ENCODE measurements around the gene TTC7B. TPM values are rescaled to one million over a fixed set of nuclear protein-coding genes. Genes with fewer than 3 reads are reported as not detected.

The TTC7B gene
- total and polyA plus RNA-seq, 2 of the 13 experiments (the other 11 are each of a cell fraction or from before 2014, with no cell fraction given) = 1.3 to 3.2 TPM

DNA sequence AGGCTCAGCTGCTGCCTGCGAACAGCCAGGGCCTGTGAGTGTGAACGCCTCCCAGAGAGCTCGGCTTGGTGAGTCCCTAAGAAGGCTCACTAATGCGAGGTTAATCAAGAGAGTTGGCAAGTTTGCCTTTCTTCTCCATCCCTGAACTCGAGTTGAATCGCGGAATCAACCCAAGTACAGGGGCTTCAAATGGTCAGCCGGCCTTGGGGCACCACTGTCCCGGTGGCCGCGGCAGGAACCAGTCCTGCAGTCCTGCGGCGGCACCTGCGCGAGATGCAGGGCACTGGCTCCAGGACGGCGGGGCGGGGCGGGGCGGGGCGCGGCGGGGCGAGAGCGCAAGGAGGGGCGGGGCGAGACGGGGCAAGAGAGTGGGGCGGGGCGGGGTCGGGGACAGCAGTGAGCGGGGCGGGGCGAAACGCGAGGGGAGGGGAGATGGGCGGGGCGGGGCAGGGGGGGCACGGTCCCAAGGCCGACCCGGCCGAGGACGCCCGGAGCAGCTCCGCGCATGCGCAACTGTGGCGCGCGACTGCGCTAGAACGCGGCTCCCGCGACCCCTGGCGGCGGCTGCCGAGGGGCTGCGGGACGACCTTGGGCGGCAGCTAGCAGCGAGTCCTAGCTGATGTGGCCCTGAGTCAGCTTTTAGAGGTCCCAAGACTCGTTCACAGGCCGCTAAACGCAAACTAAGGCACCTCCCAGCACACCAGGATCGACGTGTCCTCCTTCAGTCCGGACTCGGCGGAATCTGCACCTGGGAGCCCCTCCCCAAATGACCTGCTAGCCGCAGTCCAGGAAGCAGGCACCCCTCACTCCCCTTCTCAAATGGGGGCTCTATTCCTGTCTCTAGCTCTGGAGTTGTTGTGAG lies 58.0 kb downstream of the TTC7B start:
- ATAC-seq (peak; percentile 95), DNase-seq (ENCODE audit: low spot score) (peak; percentile 79), FAIRE-seq (no peak)
- BruUV-seq (replicated peaks) = no TSS peak
- peaks cover 2% of the 10 kb centered on the region; the same call in 1 of the 2 replicates for H3K9me3 ChIP-seq (ENCODE audit: low read length)
- ChIA-PET POLR2A (interaction anchor here (1.2 to 1.5 kb wide), 2 partner anchors 245 to 413 kb away, joined by 3 to 4 read pairs; no protein-coding TSS in a partner anchor), CTCF (ENCODE audit: low intra/inter-chr PET ratio, low total read pairs) (interaction anchor here (1.3 kb wide), 1 partner anchor 359 kb away, joined by 11 read pairs; no protein-coding TSS in a partner anchor)
- peak overlapping the region; percentile 59 for H3K27ac ChIP-seq (ENCODE audit: extremely low read length, insufficient read depth, low read length)
- intact Hi-C loops (cut with micrococcal nuclease; ENCODE audit: unreplicated experiment) (loop anchor here (5.0 kb wide), 2 partner anchors 361 to 456 kb away; partner anchors contain the start of gene CALM1), in situ Hi-C loops (cut with HindIII; ENCODE audit: extremely low pct_ligation_motif_present, low pct_unique_long_range_greater_than_20kb) (no loop called here)
- peak overlapping the region; percentile 100 for H3K4me2 ChIP-seq (ENCODE audit: low read depth, low read length)
- H3K79me2 ChIP-seq (ENCODE audit: insufficient read depth, low read length) = no peaks in the 10 kb centered on the region
- peaks cover 15% of the 10 kb centered on the region for H3K4me1 ChIP-seq (ENCODE audit: insufficient read depth, low read length)
- WGBS (ENCODE audit: low lambda C conversion rate) = 8% methylated on average over 33 of the region's 71 CpGs
- H3K27me3 ChIP-seq (ENCODE audit: control insufficient read depth in 1 of 2, insufficient read depth in 2 of 2, low read length in 2 of 2) = no peaks in the 10 kb centered on the region
- H3K9ac ChIP-seq (ENCODE audit: insufficient read depth, low read depth, low read length) = peak overlapping the region; percentile 93
- H2AFZ ChIP-seq (ENCODE audit: low read length) = peak overlapping the region; percentile 84
- peak overlapping the region; percentile 53 to 85 (median 63); a peak in 5 of 6 replicates for H3K4me3 ChIP-seq (replicated peaks in 1 of 3; ENCODE audit: insufficient read depth in 1 of 3, low read depth in 2 of 3, low read length in 3 of 3)
- no peaks in the 10 kb centered on the region for H4K20me1 ChIP-seq (ENCODE audit: insufficient read depth, low read length)
- no peaks in the 10 kb centered on the region for H3K36me3 ChIP-seq (replicated peaks in 1 of 2; ENCODE audit: control insufficient read depth in 1 of 2, insufficient read depth in 2 of 2, low read length in 2 of 2)
- TF ChIP-seq SP4 (CRISPR knock-in tag; IDR thresholded peaks at IDR 0.05) (peak; percentile 48; the same call in 1 of the 2 replicates), HOXD1 (CRISPR knock-in tag; IDR thresholded peaks at IDR 0.05) (no peak), FOXA3 (CRISPR knock-in tag; IDR thresholded peaks at IDR 0.05) (0 out of 2 replicates have a peak, but pooled peaks have one; percentile 5), ZMAT3 (CRISPR knock-in tag; conservative IDR thresholded peaks at IDR 0.05) (0 out of 2 replicates have a peak, but pooled peaks have one; percentile 62), LCORL (IDR thresholded peaks at IDR 0.05) (no peak), LCORL (CRISPR knock-in tag; IDR thresholded peaks at IDR 0.05) (peak; percentile 59; the same call in 1 of the 2 replicates), HDAC6 (IDR thresholded peaks at IDR 0.05; ENCODE audit: low read depth, low read length) (no peak), ZMYM4 (CRISPR knock-in tag; IDR thresholded peaks at IDR 0.05) (peak; percentile 54; the same call in 1 of the 2 replicates), TCF12 (IDR thresholded peaks at IDR 0.05) (no peak), TCF12 (CRISPR knock-in tag; IDR thresholded peaks at IDR 0.05) (0 out of 2 replicates have a peak, but pooled peaks have one; percentile 39), ZFY (CRISPR knock-in tag; IDR thresholded peaks at IDR 0.05) (peak; percentile 64; the same call in 1 of the 2 replicates), POGZ (CRISPR knock-in tag; IDR thresholded peaks at IDR 0.05) (peak; percentile 55), SAP130 (CRISPR knock-in tag; IDR thresholded peaks at IDR 0.05; ENCODE audit: low read depth) (peak; percentile 50; the same call in 1 of the 2 replicates), MED1 (CRISPR knock-in tag; IDR thresholded peaks at IDR 0.05) (0 out of 2 replicates have a peak, but pooled peaks have one; percentile 35), MAFG (CRISPR knock-in tag; IDR thresholded peaks at IDR 0.05) (peak; percentile 63; the same call in 1 of the 2 replicates), NFE2L2 (IDR thresholded peaks at IDR 0.05; ENCODE audit: low read length) (0 out of 2 replicates have a peak, but pooled peaks have one; percentile 1), MEIS1 (CRISPR knock-in tag; IDR thresholded peaks at IDR 0.05; ENCODE audit: borderline replicate concordance) (0 out of 2 replicates have a peak, but pooled peaks have one; percentile 35), GATAD1 (CRISPR knock-in tag; IDR thresholded peaks at IDR 0.05) (no peak)
- TF ChIP-seq, protein P1, sequence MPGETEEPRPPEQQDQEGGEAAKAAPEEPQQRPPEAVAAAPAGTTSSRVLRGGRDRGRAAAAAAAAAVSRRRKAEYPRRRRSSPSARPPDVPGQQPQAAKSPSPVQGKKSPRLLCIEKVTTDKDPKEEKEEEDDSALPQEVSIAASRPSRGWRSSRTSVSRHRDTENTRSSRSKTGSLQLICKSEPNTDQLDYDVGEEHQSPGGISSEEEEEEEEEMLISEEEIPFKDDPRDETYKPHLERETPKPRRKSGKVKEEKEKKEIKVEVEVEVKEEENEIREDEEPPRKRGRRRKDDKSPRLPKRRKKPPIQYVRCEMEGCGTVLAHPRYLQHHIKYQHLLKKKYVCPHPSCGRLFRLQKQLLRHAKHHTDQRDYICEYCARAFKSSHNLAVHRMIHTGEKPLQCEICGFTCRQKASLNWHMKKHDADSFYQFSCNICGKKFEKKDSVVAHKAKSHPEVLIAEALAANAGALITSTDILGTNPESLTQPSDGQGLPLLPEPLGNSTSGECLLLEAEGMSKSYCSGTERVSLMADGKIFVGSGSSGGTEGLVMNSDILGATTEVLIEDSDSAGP (CRISPR knock-in tag; IDR thresholded peaks at IDR 0.05; ENCODE audit: borderline replicate concordance) = peak; percentile 57; the same call in 1 of the 2 replicates
